IPS DF 6.9 (cell line): ENCODE measurements around the gene YPEL2.

Source experiments
- DNase-seq: peaks from one replicate; pipeline ENCODE4 v3.0.0-alpha.2; 2013; ENCODE audit warnings: low read depth, low spot score
- H3K27ac ChIP-seq: one replicate; pipeline ENCODE4 v1.5.1; 2013; ENCODE audit warnings: low read length, control low read depth
- H3K27me3 ChIP-seq: 2 replicates; pipeline ENCODE4 v1.6.1; 2013; ENCODE audit warnings: mild to moderate bottlenecking, low read length; ENCODE audit not compliant: control insufficient read depth, insufficient read depth
- H3K36me3 ChIP-seq: 2 replicates; pipeline ENCODE4 v1.6.1; 2013; ENCODE audit warnings: low read length; ENCODE audit not compliant: control insufficient read depth, insufficient read depth
- H3K4me1 ChIP-seq: 2 replicates; pipeline ENCODE4 v1.6.1; 2013; ENCODE audit warnings: low read length; ENCODE audit not compliant: control insufficient read depth, insufficient read depth
- H3K4me3 ChIP-seq: 2 replicates; pipeline ENCODE4 v1.5.1; 2013; ENCODE audit warnings: mild to moderate bottlenecking, low read length
- H3K9me3 ChIP-seq: 2 replicates; pipeline ENCODE4 v1.6.1; 2013; ENCODE audit warnings: low read length, inconsistent platforms; ENCODE audit not compliant: control insufficient read depth, insufficient read depth
- WGBS: extraction: QIAGEN DNeasy Blood & Tissue Kit; methylation state at CpG from one replicate; pipeline ENCODE4 v1.1.7; 2013; ENCODE audit warnings: mixed read lengths, missing lambda C conversion rate; ENCODE audit not compliant: insufficient read length, insufficient coverage; 5-methylcytosine and 5-hydroxymethylcytosine counted together

Gene YPEL2

GRCh38 chr17:59346341-59346740 is 14.9 kb downstream of the YPEL2 start:
- 0 out of 2 replicates have a peak, but pooled peaks cover 2% of the 10 kb centered on the region for H3K4me1 ChIP-seq
- no peak overlapping the region for H3K4me3 ChIP-seq
- no peak overlapping the region for H3K27ac ChIP-seq
- WGBS, result no CpG with 5 or more reads among the region's 4 CpGs
- no peak for DNase-seq
- no peaks in the 10 kb centered on the region for H3K27me3 ChIP-seq
- no peaks in the 10 kb centered on the region for H3K9me3 ChIP-seq
- H3K36me3 ChIP-seq, result no peaks in the 10 kb centered on the region

GRCh38 chr17:59346876-59347407 is 15.5 kb downstream of the YPEL2 start:
- H3K36me3 ChIP-seq, result no peaks in the 10 kb centered on the region
- no peak overlapping the region for H3K4me3 ChIP-seq
- no peak for DNase-seq
- WGBS, result no CpG with 5 or more reads among the region's 6 CpGs
- H3K4me1 ChIP-seq, result 0 out of 2 replicates have a peak, but pooled peaks cover 2% of the 10 kb centered on the region
- H3K9me3 ChIP-seq, result no peaks in the 10 kb centered on the region
- H3K27me3 ChIP-seq, result no peaks in the 10 kb centered on the region
- no peak overlapping the region for H3K27ac ChIP-seq

GRCh38 chr17:59347975-59348391 is 16.5 kb downstream of the YPEL2 start:
- H3K27me3 ChIP-seq, result no peaks in the 10 kb centered on the region
- no peak overlapping the region for H3K27ac ChIP-seq
- H3K4me1 ChIP-seq, result 0 out of 2 replicates have a peak, but pooled peaks cover 2% of the 10 kb centered on the region
- H3K4me3 ChIP-seq, result no peak overlapping the region
- DNase-seq, result no peak
- no CpG with 5 or more reads among the region's 7 CpGs for WGBS
- no peaks in the 10 kb centered on the region for H3K36me3 ChIP-seq
- H3K9me3 ChIP-seq, result no peaks in the 10 kb centered on the region

GRCh38 chr17:59349178-59349577 is 17.7 kb downstream of the YPEL2 start:
- H3K4me3 ChIP-seq, result no peak overlapping the region
- no peaks in the 10 kb centered on the region for H3K9me3 ChIP-seq
- 0 out of 2 replicates have a peak, but pooled peaks cover 2% of the 10 kb centered on the region for H3K4me1 ChIP-seq
- H3K27ac ChIP-seq, result no peak overlapping the region
- DNase-seq, result no peak
- H3K27me3 ChIP-seq, result no peaks in the 10 kb centered on the region
- no peaks in the 10 kb centered on the region for H3K36me3 ChIP-seq
- WGBS, result no CpG with 5 or more reads among the region's 8 CpGs

GRCh38 chr17:59353106-59353854 is 21.8 kb downstream of the YPEL2 start:
- Histone ChIP-seq H3K9me3 (no peaks in the 10 kb centered on the region), H3K4me3 (no peak overlapping the region), H3K27ac (no peak overlapping the region), H3K36me3 (no peaks in the 10 kb centered on the region), H3K27me3 (no peaks in the 10 kb centered on the region), H3K4me1 (no peaks in the 10 kb centered on the region)
- WGBS, result no CpG with 5 or more reads among the region's 16 CpGs
- DNase-seq, result no peak

GRCh38 chr17:59353936-59354755 is 22.7 kb downstream of the YPEL2 start:
- no peaks in the 10 kb centered on the region for H3K9me3 ChIP-seq
- H3K36me3 ChIP-seq, result no peaks in the 10 kb centered on the region
- H3K27me3 ChIP-seq, result no peaks in the 10 kb centered on the region
- no peak for DNase-seq
- WGBS, result no CpG with 5 or more reads among the region's 9 CpGs
- H3K4me3 ChIP-seq, result no peak overlapping the region
- no peak overlapping the region for H3K27ac ChIP-seq
- H3K4me1 ChIP-seq, result no peaks in the 10 kb centered on the region

GRCh38 chr17:59355030-59355701 is 23.7 kb downstream of the YPEL2 start:
- no peak overlapping the region for H3K27ac ChIP-seq
- H3K4me3 ChIP-seq, result no peak overlapping the region
- no peaks in the 10 kb centered on the region for H3K27me3 ChIP-seq
- DNase-seq, result no peak
- H3K9me3 ChIP-seq, result no peaks in the 10 kb centered on the region
- WGBS, result no CpG with 5 or more reads among the region's 4 CpGs
- H3K4me1 ChIP-seq, result no peaks in the 10 kb centered on the region
- no peaks in the 10 kb centered on the region for H3K36me3 ChIP-seq

- H3K27me3 ChIP-seq, result no peaks in the 10 kb centered on the region
- no peaks in the 10 kb centered on the region for H3K36me3 ChIP-seq
- no peak overlapping the region for H3K4me3 ChIP-seq
- no peaks in the 10 kb centered on the region for H3K4me1 ChIP-seq
- H3K27ac ChIP-seq, result no peak overlapping the region
- no peaks in the 10 kb centered on the region for H3K9me3 ChIP-seq
- no CpG with 5 or more reads among the region's 4 CpGs for whole genome bisulfite sequencing
- DNase-seq, result no peak
These were observed 24.4 kb downstream of the YPEL2 start for GRCh38 chr17:59355702-59356325.

GRCh38 chr17:59356543-59357218 is 25.2 kb downstream of the YPEL2 start:
- H3K36me3 ChIP-seq, result no peaks in the 10 kb centered on the region
- no peak overlapping the region for H3K4me3 ChIP-seq
- H3K27me3 ChIP-seq, result no peaks in the 10 kb centered on the region
- no peak overlapping the region for H3K27ac ChIP-seq
- H3K9me3 ChIP-seq, result no peaks in the 10 kb centered on the region
- DNase-seq, result no peak
- no CpG with 5 or more reads among the region's 2 CpGs for WGBS
- no peaks in the 10 kb centered on the region for H3K4me1 ChIP-seq
